IMR-90 (cell line): Measurements from ENCODE around the gene ACOT12.

Source experiments
- BHLHE40 ChIP-seq: fragments of 150-350 bp; IDR thresholded peaks from 2 replicates; pipeline ENCODE4 v1.6.1; 2016; ENCODE audit warnings: mild to moderate bottlenecking, low read depth, low read length
- POLR2A ChIP-seq: IDR thresholded peaks from 2 replicates; pipeline ENCODE4 v1.6.1; 2012; ENCODE audit warnings: mild to moderate bottlenecking, low read depth, low read length
- RAD21 ChIP-seq: IDR thresholded peaks from 2 replicates; pipeline ENCODE4 v1.6.1; 2012; ENCODE audit warnings: low read length, improper control_type of control experiment
- RFX5 ChIP-seq: IDR thresholded peaks from 2 replicates; pipeline ENCODE4 v1.8.0; 2012; ENCODE audit warnings: low read depth, mild to moderate bottlenecking, low read length, moderate library complexity
- TF ChIP-seq, protein P1 (sequence below): conservative IDR thresholded peaks from 2 replicates; pipeline ENCODE4 v1.5.1; 2012; ENCODE audit warnings: mild to moderate bottlenecking, low read depth, low read length, improper control_type of control experiment

- TF ChIP-seq RFX5, result no peak
- TF ChIP-seq, protein P1, sequence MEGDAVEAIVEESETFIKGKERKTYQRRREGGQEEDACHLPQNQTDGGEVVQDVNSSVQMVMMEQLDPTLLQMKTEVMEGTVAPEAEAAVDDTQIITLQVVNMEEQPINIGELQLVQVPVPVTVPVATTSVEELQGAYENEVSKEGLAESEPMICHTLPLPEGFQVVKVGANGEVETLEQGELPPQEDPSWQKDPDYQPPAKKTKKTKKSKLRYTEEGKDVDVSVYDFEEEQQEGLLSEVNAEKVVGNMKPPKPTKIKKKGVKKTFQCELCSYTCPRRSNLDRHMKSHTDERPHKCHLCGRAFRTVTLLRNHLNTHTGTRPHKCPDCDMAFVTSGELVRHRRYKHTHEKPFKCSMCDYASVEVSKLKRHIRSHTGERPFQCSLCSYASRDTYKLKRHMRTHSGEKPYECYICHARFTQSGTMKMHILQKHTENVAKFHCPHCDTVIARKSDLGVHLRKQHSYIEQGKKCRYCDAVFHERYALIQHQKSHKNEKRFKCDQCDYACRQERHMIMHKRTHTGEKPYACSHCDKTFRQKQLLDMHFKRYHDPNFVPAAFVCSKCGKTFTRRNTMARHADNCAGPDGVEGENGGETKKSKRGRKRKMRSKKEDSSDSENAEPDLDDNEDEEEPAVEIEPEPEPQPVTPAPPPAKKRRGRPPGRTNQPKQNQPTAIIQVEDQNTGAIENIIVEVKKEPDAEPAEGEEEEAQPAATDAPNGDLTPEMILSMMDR, result no peak
- no peak for TF ChIP-seq BHLHE40
- TF ChIP-seq POLR2A, result no peak
- TF ChIP-seq RAD21, result no peak
These were observed 56.1 kb downstream of the ACOT12 start for GRCh38 chr5:81337803-81338202.
